K562 (cell line): ENCODE results near the gene HLCS.

Experiments
- ELF4 ChIP-seq: fragments of 450-650 bp; formaldehyde crosslinking; IDR thresholded peaks from 2 replicates; pipeline ENCODE4 v1.4.0; 2022; ENCODE audit warnings: missing genetic modification characterization
- EP400 ChIP-seq: fragments of 450-650 bp; IDR thresholded peaks from 2 replicates; pipeline ENCODE4 v1.6.1; 2017; ENCODE audit warnings: antibody characterized with exemption, mild to moderate bottlenecking, moderate library complexity
- FOXA3 ChIP-seq, 2 experiments: fragments of 450-650 bp in 1 of 2; sonication (generic) in 1 of 2; formaldehyde crosslinking; IDR thresholded peaks in 1 of 2; conservative IDR thresholded peaks in 1 of 2; 2 replicates each; pipeline versions ENCODE4 v1.4.0 to v1.8.0; 2020 to 2022; ENCODE audit warnings: mild to moderate bottlenecking in 2 of 2, missing genetic modification reagents in 1 of 2
- NFIC ChIP-seq: fragments of 450-650 bp; IDR thresholded peaks from 2 replicates; pipeline ENCODE4 v1.6.1; 2017; ENCODE audit warnings: mild to moderate bottlenecking, inconsistent platforms
- POLR2A ChIP-seq: fragments of 450-650 bp; conservative IDR thresholded peaks from 2 replicates; pipeline ENCODE4 v1.6.1; 2016
- TBP ChIP-seq: optimal IDR thresholded peaks from 2 replicates; pipeline ENCODE3; 2011; ENCODE audit warnings: low read depth, low read length, improper control_type of control experiment
- ZNF507 ChIP-seq: conservative IDR thresholded peaks from 2 replicates; pipeline ENCODE4 v1.6.1; 2017; ENCODE audit warnings: missing genetic modification characterization, missing compliant biosample characterization
- ZNF778 ChIP-seq: fragments of 450-650 bp; formaldehyde crosslinking; IDR thresholded peaks from 2 replicates; pipeline ENCODE4 v1.4.0; 2020; ENCODE audit warnings: mild to moderate bottlenecking, moderate library complexity
- TF ChIP-seq, protein P1 (sequence below): fragments of 450-650 bp; formaldehyde crosslinking; IDR thresholded peaks from 2 replicates; pipeline ENCODE4 v1.4.0; 2022; ENCODE audit warnings: missing genetic modification characterization
- TF ChIP-seq, protein P2 (sequence below), 3 experiments: IDR thresholded peaks in 2 of 3; conservative IDR thresholded peaks in 1 of 3; 2 replicates each; pipeline ENCODE4 v1.5.1; 2011 to 2012; ENCODE audit warnings: low read length in 3 of 3, mild to moderate bottlenecking in 3 of 3, control low read depth in 2 of 3, improper control_type of control experiment in 1 of 3, inconsistent platforms in 1 of 3, low read depth in 1 of 3, mixed read lengths in 1 of 3, moderate library complexity in 1 of 3; ENCODE audit not compliant: insufficient read depth in 2 of 3

- TF ChIP-seq NFIC (no peak), ELF4 (no peak), ZNF507 (tag) (no peak), TBP (no peak), FOXA3 (CRISPR knock-in tag; conservative IDR thresholded peaks at IDR 0.05 in 1 of 2, IDR thresholded peaks at IDR 0.05 in 1 of 2) (no peak), POLR2A (no peak), EP400 (no peak), ZNF778 (CRISPR knock-in tag) (no peak)
- TF ChIP-seq, protein P1, sequence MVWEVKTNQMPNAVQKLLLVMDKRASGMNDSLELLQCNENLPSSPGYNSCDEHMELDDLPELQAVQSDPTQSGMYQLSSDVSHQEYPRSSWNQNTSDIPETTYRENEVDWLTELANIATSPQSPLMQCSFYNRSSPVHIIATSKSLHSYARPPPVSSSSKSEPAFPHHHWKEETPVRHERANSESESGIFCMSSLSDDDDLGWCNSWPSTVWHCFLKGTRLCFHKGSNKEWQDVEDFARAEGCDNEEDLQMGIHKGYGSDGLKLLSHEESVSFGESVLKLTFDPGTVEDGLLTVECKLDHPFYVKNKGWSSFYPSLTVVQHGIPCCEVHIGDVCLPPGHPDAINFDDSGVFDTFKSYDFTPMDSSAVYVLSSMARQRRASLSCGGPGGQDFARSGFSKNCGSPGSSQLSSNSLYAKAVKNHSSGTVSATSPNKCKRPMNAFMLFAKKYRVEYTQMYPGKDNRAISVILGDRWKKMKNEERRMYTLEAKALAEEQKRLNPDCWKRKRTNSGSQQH (CRISPR knock-in tag): no peak
- TF ChIP-seq, protein P2, sequence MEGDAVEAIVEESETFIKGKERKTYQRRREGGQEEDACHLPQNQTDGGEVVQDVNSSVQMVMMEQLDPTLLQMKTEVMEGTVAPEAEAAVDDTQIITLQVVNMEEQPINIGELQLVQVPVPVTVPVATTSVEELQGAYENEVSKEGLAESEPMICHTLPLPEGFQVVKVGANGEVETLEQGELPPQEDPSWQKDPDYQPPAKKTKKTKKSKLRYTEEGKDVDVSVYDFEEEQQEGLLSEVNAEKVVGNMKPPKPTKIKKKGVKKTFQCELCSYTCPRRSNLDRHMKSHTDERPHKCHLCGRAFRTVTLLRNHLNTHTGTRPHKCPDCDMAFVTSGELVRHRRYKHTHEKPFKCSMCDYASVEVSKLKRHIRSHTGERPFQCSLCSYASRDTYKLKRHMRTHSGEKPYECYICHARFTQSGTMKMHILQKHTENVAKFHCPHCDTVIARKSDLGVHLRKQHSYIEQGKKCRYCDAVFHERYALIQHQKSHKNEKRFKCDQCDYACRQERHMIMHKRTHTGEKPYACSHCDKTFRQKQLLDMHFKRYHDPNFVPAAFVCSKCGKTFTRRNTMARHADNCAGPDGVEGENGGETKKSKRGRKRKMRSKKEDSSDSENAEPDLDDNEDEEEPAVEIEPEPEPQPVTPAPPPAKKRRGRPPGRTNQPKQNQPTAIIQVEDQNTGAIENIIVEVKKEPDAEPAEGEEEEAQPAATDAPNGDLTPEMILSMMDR (IDR thresholded peaks at IDR 0.05 in 2 of 3, conservative IDR thresholded peaks at IDR 0.05 in 1 of 3; ENCODE audit: insufficient read depth in 2 of 3, low read depth in 1 of 3, low read length in 3 of 3): no peak
Measured at GRCh38 chr21:36852293-36852692, 114.2 kb downstream of the HLCS start.
